DND-41 (cell line): ENCODE results near the gene IFNL4.

Experiments
- ATAC-seq: fragments of 200-7000 bp; cut with Tn5 transposase; 3 replicates; pipeline ENCODE4 v1.9.1; 2021; ENCODE audit warnings: low read depth; ENCODE audit not compliant: insufficient read depth
- DNase-seq: peaks from one replicate; pipeline ENCODE4 v3.0.0-alpha.2; 2020
- H2AFZ ChIP-seq: 2 replicates; pipeline ENCODE4 v1.6.0; 2012; ENCODE audit warnings: low read depth, low read length
- H3K27ac ChIP-seq: 2 replicates; pipeline ENCODE4 v1.5.1; 2012; ENCODE audit warnings: low read length, inconsistent platforms
- H3K27me3 ChIP-seq: fragments of 200-600 bp; sonication (generic); 2 replicates; pipeline ENCODE4 v1.6.0; 2012; ENCODE audit warnings: low read length, mild to moderate bottlenecking, inconsistent platforms; ENCODE audit not compliant: insufficient read depth, poor library complexity
- H3K36me3 ChIP-seq: 2 replicates; pipeline ENCODE4 v1.5.1; 2012; ENCODE audit warnings: low read length, inconsistent platforms; ENCODE audit not compliant: insufficient read depth
- H3K4me1 ChIP-seq: 2 replicates; pipeline ENCODE4 v1.5.1; 2012; ENCODE audit warnings: mild to moderate bottlenecking, low read length; ENCODE audit not compliant: insufficient read depth
- H3K4me2 ChIP-seq: 2 replicates; pipeline ENCODE4 v1.6.0; 2012; ENCODE audit warnings: mild to moderate bottlenecking, moderate library complexity, low read length, inconsistent platforms; ENCODE audit not compliant: insufficient read depth
- H3K4me3 ChIP-seq, 2 experiments: fragments of 200-600 bp in 1 of 2; shearing (Covaris generic) in 1 of 2; 2 replicates each; pipeline ENCODE4 v1.5.1; 2012 to 2016; ENCODE audit warnings: inconsistent platforms in 2 of 2, low read length in 2 of 2, mild to moderate bottlenecking in 2 of 2, low read depth in 1 of 2, moderate library complexity in 1 of 2
- H3K79me2 ChIP-seq: 2 replicates; pipeline ENCODE4 v1.6.0; 2012; ENCODE audit warnings: low read length, inconsistent platforms; ENCODE audit not compliant: insufficient read depth
- H3K9ac ChIP-seq: 2 replicates; pipeline ENCODE4 v1.6.0; 2012; ENCODE audit warnings: low read depth, mild to moderate bottlenecking, inconsistent platforms, low read length, moderate library complexity
- H3K9me3 ChIP-seq: 2 replicates; pipeline ENCODE4 v1.5.1; 2012; ENCODE audit warnings: low read length, moderate library complexity, mild to moderate bottlenecking, inconsistent platforms; ENCODE audit not compliant: insufficient read depth, severe bottlenecking
- H4K20me1 ChIP-seq: 2 replicates; pipeline ENCODE4 v1.6.0; 2012; ENCODE audit warnings: low read length; ENCODE audit not compliant: insufficient read depth
- CTCF ChIP-seq: IDR thresholded peaks from 2 replicates; pipeline ENCODE4 v1.5.1; 2012; ENCODE audit warnings: borderline replicate concordance, low read length, moderate library complexity, mild to moderate bottlenecking; ENCODE audit not compliant: poor library complexity, severe bottlenecking; ENCODE audit errors: extremely low read depth
- EZH2 ChIP-seq: IDR thresholded peaks from 3 replicates; pipeline ENCODE4 v1.6.1; 2012; ENCODE audit warnings: borderline replicate concordance, low read depth, mild to moderate bottlenecking, moderate library complexity, low read length, inconsistent platforms; ENCODE audit not compliant: severe bottlenecking

IFNL4 gene

DNA sequence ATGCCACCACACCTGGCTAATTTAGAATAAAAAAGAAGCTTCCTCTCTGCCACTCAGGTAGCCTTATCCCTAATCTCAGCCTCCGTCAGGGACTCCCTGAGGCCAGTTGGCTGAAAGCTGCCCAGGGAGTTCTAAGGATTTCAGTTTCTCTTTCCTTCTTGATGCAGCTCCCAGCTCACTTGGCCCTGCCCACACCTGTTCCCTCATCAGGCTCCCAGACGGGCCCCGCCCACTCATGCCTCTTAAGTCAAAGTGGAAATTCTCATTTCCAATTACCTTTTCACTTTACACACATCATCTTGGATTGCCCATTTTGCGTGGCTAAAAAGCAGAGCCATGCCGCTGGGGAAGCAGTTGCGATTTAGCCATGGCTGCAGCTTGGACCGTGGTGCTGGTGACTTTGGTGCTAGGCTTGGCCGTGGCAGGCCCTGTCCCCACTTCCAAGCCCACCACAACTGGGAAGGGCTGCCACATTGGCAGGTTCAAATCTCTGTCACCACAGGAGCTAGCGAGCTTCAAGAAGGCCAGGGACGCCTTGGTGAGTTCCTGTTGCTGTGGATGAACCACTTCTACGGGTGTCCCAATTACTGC, 47.5 kb upstream of the IFNL4 start, which contains the start of gene IFNL1:
TSS of gene IFNL1 (plus strand) at position 353 of the 591 bp plus-strand sequence. CDS start at position 368, 15 bp downstream.
- H3K9ac ChIP-seq, result no peak within 1 kb of the TSS
- no peak within 1 kb of the TSS; the same call in 1 of the 2 replicates for H2AFZ ChIP-seq
- H3K4me2 ChIP-seq, result no peak within 1 kb of the TSS
- no peaks in the 10 kb centered on the region for H3K79me2 ChIP-seq
- H3K27ac ChIP-seq, result no peak within 1 kb of the TSS
- H4K20me1 ChIP-seq, result no peaks in the 10 kb centered on the region
- no peak for ATAC-seq
- no peak for DNase-seq
- no peaks in the 10 kb centered on the region for H3K36me3 ChIP-seq
- no peak within 1 kb of the TSS for H3K4me3 ChIP-seq
- no peaks in the 10 kb centered on the region for H3K9me3 ChIP-seq
- H3K27me3 ChIP-seq, result no peaks in the 10 kb centered on the region
- no peak for TF ChIP-seq EZH2
- no peak for TF ChIP-seq CTCF
- H3K4me1 ChIP-seq, result no peaks in the 10 kb centered on the region

GRCh38 chr19:39293394-39293793, 44.7 kb upstream of the IFNL4 start:
- no peaks in the 10 kb centered on the region for H4K20me1 ChIP-seq
- no peaks in the 10 kb centered on the region for H3K4me1 ChIP-seq
- no peak for DNase-seq
- no peak overlapping the region for H3K4me2 ChIP-seq
- H3K27ac ChIP-seq, result no peak overlapping the region
- no peaks in the 10 kb centered on the region for H3K9me3 ChIP-seq
- no peak for ATAC-seq
- no peaks in the 10 kb centered on the region for H3K79me2 ChIP-seq
- TF ChIP-seq EZH2, result no peak
- TF ChIP-seq CTCF, result no peak
- H3K9ac ChIP-seq, result no peak overlapping the region
- H3K27me3 ChIP-seq, result no peaks in the 10 kb centered on the region
- H3K36me3 ChIP-seq, result no peaks in the 10 kb centered on the region
- H2AFZ ChIP-seq, result no peak overlapping the region
- no peak overlapping the region for H3K4me3 ChIP-seq

DNA sequence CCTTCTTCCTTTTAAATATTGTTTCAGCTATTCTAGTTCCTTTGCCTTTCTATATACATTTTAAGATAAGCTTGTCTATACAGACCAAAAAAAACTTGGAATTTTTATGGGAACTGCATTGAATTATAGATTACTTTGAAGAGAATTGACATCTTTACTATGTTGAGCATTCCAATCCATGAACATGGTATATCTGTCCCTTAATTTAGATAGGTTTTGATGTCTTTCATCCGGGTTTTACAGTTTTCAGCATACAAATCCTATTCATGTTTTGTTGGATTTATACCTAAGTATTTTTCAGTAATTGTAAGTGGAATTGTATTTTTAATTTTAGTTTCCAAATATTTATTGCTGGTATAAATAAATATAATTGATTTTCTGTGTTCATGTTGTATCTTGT, 35.4 kb upstream of the IFNL4 start:
- no peaks in the 10 kb centered on the region for H3K9me3 ChIP-seq
- no peak for ATAC-seq
- no peak for TF ChIP-seq EZH2
- no peak for TF ChIP-seq CTCF
- H3K27me3 ChIP-seq, result no peaks in the 10 kb centered on the region
- no peak overlapping the region for H3K9ac ChIP-seq
- H4K20me1 ChIP-seq, result no peaks in the 10 kb centered on the region
- no peaks in the 10 kb centered on the region for H3K79me2 ChIP-seq
- H3K4me1 ChIP-seq, result no peaks in the 10 kb centered on the region
- no peak overlapping the region for H3K4me2 ChIP-seq
- no peak overlapping the region for H2AFZ ChIP-seq
- DNase-seq, result no peak
- H3K4me3 ChIP-seq, result no peak overlapping the region
- H3K36me3 ChIP-seq, result no peaks in the 10 kb centered on the region
- no peak overlapping the region for H3K27ac ChIP-seq

- no peak overlapping the region for H3K9ac ChIP-seq
- no peak overlapping the region for H3K4me3 ChIP-seq
- no peaks in the 10 kb centered on the region for H3K4me1 ChIP-seq
- H4K20me1 ChIP-seq, result no peaks in the 10 kb centered on the region
- no peaks in the 10 kb centered on the region for H3K9me3 ChIP-seq
- H3K79me2 ChIP-seq, result no peaks in the 10 kb centered on the region
- H3K27ac ChIP-seq, result no peak overlapping the region
- TF ChIP-seq EZH2 (no peak), CTCF (no peak)
- ATAC-seq (no peak), DNase-seq (no peak)
- no peak overlapping the region for H3K4me2 ChIP-seq
- H3K36me3 ChIP-seq, result no peaks in the 10 kb centered on the region
- H2AFZ ChIP-seq, result no peak overlapping the region
- H3K27me3 ChIP-seq, result no peaks in the 10 kb centered on the region
Observed at GRCh38 chr19:39282021-39282420, 33.4 kb upstream of the IFNL4 start.
